ENCODE results near the gene PBX3. TPM values are rescaled to one million over a fixed set of nuclear protein-coding genes. Genes with fewer than 3 reads are reported as not detected.

PBX3 gene
- total and polyA plus RNA-seq, 2 donors (not counting 1 experiment from before 2014, with no cell fraction given) = 15.5 to 39.0 TPM

DNA sequence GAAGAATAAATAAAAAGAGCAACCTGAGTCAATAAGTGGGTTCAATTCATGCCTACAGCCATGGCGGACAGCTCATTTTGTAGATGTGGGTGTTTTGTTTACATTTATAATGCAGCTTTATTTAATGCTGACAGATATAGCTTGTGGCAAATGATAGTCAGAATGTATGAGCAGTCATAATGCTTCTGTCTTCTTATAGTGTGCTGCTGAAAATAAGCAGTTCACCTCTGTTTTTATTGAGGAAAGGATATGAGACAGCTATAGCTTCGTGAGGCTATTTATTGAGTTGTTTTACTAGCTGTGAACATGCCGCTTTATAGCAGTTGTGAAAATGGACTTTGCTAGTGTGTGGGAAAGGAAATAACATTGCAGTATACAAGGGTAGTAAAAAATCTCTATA lies 147.4 kb downstream of the PBX3 start:
- CTCF ChIA-PET = no interaction called here

DNA sequence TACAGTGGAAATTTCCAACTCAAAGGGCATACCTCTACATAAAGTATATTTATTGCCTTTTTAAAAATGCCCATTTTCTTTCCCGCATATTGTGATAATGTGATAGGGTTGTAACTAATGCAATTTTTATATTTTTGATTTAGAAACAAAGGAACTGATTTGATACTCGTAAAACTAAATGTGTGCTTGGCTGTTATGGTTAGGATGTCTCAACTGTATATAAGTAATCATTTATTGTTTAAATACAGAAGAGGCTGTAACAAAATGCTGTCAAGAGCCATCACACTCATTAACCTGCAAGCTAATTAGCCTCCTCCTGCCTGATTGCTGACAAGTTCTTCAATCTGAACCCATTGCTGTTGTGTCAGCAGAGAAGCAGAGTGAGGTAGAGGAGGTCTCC lies 149.2 kb downstream of the PBX3 start:
- ChIA-PET CTCF (no interaction called here), POLR2A (no interaction called here)
- Histone ChIP-seq H3K36me3 (replicated peaks in 1 of 2; ENCODE audit: control extremely low read depth in 1 of 2, control insufficient read depth in 1 of 2, extremely low read depth in 1 of 2, insufficient read depth in 2 of 2, low read length in 1 of 2) (no peaks in the 10 kb centered on the region), H3K9me3 (ENCODE audit: control extremely low read depth in 1 of 3, control insufficient read depth in 2 of 3, insufficient read depth in 1 of 3, low read length in 2 of 3) (no peaks in the 10 kb centered on the region), H3K4me1 (ENCODE audit: control insufficient read depth in 2 of 2, insufficient read depth in 2 of 2, low read length in 2 of 2) (no peaks in the 10 kb centered on the region), H3K27ac (ENCODE audit: low read length in 2 of 2) (no peak overlapping the region), H3K9ac (ENCODE audit: low read length) (no peak overlapping the region), H4K20me1 (ENCODE audit: control insufficient read depth, insufficient read depth, low read length, poor library complexity, severe bottlenecking) (no peaks in the 10 kb centered on the region), H3K4me3 (ENCODE audit: control extremely low read depth in 1 of 5, extremely low read depth in 1 of 5, insufficient read depth in 1 of 5, low read depth in 2 of 5, low read length in 4 of 5) (no peak overlapping the region), H3K4me2 (replicated peaks; ENCODE audit: low read depth, low read length, poor library complexity, severe bottlenecking) (no peak overlapping the region), H2AFZ (ENCODE audit: insufficient read depth, low read depth, low read length, poor library complexity, severe bottlenecking) (no peak overlapping the region), H3K27me3 (replicated peaks in 1 of 4; ENCODE audit: control extremely low read depth in 1 of 4, control insufficient read depth in 3 of 4, insufficient read depth in 4 of 4, low read length in 3 of 4) (no peaks in the 10 kb centered on the region), H3K79me2 (ENCODE audit: control insufficient read depth, insufficient read depth, low read length) (peaks cover 9% of the 10 kb centered on the region)
- H3K9me3 Mint-ChIP-seq (ENCODE audit: insufficient read depth) = no peaks in the 10 kb centered on the region
- intact Hi-C loops (cut with micrococcal nuclease) = no loop called here
- H3K27ac Mint-ChIP-seq = no peak overlapping the region
- H3K4me3 Mint-ChIP-seq = no peak overlapping the region
- DNase-seq (no peak), ATAC-seq (ENCODE audit: low read depth) (no peak)
- no peak for TF ChIP-seq EZH2 (IDR thresholded peaks at IDR 0.05; ENCODE audit: borderline replicate concordance, insufficient read depth, low read depth, low read length, poor library complexity, severe bottlenecking)
- TF ChIP-seq, protein P1, sequence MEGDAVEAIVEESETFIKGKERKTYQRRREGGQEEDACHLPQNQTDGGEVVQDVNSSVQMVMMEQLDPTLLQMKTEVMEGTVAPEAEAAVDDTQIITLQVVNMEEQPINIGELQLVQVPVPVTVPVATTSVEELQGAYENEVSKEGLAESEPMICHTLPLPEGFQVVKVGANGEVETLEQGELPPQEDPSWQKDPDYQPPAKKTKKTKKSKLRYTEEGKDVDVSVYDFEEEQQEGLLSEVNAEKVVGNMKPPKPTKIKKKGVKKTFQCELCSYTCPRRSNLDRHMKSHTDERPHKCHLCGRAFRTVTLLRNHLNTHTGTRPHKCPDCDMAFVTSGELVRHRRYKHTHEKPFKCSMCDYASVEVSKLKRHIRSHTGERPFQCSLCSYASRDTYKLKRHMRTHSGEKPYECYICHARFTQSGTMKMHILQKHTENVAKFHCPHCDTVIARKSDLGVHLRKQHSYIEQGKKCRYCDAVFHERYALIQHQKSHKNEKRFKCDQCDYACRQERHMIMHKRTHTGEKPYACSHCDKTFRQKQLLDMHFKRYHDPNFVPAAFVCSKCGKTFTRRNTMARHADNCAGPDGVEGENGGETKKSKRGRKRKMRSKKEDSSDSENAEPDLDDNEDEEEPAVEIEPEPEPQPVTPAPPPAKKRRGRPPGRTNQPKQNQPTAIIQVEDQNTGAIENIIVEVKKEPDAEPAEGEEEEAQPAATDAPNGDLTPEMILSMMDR (IDR thresholded peaks at IDR 0.05) = no peak
- no peaks in the 10 kb centered on the region for H3K4me1 Mint-ChIP-seq
- H3K27me3 Mint-ChIP-seq = no peaks in the 10 kb centered on the region
- no CpG with 5 or more reads among the region's 2 CpGs for WGBS (ENCODE audit: insufficient coverage)

More for the DNA sequence above, 147.4 kb downstream of the PBX3 start:
- no CpG with 5 or more reads among the region's 3 CpGs for WGBS (ENCODE audit: insufficient coverage)
- Histone ChIP-seq H3K79me2 (ENCODE audit: control insufficient read depth, insufficient read depth, low read length) (peaks cover 18% of the 10 kb centered on the region), H4K20me1 (ENCODE audit: control insufficient read depth, insufficient read depth, low read length, poor library complexity, severe bottlenecking) (peaks cover 9% of the 10 kb centered on the region), H3K4me2 (replicated peaks; ENCODE audit: low read depth, low read length, poor library complexity, severe bottlenecking) (no peak overlapping the region), H3K27ac (ENCODE audit: low read length in 2 of 2) (no peak overlapping the region), H3K9me3 (ENCODE audit: control extremely low read depth in 1 of 3, control insufficient read depth in 2 of 3, insufficient read depth in 1 of 3, low read length in 2 of 3) (no peaks in the 10 kb centered on the region), H3K4me1 (ENCODE audit: control insufficient read depth in 2 of 2, insufficient read depth in 2 of 2, low read length in 2 of 2) (peaks cover 5% of the 10 kb centered on the region in 2 donors), H3K4me3 (ENCODE audit: control extremely low read depth in 1 of 5, extremely low read depth in 1 of 5, insufficient read depth in 1 of 5, low read depth in 2 of 5, low read length in 4 of 5) (no peak overlapping the region), H3K36me3 (replicated peaks in 1 of 2; ENCODE audit: control extremely low read depth in 1 of 2, control insufficient read depth in 1 of 2, extremely low read depth in 1 of 2, insufficient read depth in 2 of 2, low read length in 1 of 2) (no peaks in the 10 kb centered on the region), H3K9ac (ENCODE audit: low read length) (no peak overlapping the region), H3K27me3 (replicated peaks in 1 of 4; ENCODE audit: control extremely low read depth in 1 of 4, control insufficient read depth in 3 of 4, insufficient read depth in 4 of 4, low read length in 3 of 4) (peaks cover 0 to 7% (median 0%) of the 10 kb centered on the region in 4 experiments), H2AFZ (ENCODE audit: insufficient read depth, low read depth, low read length, poor library complexity, severe bottlenecking) (no peak overlapping the region)
- TF ChIP-seq EZH2 (IDR thresholded peaks at IDR 0.05; ENCODE audit: borderline replicate concordance, insufficient read depth, low read depth, low read length, poor library complexity, severe bottlenecking) = no peak
- TF ChIP-seq, protein P1 (IDR thresholded peaks at IDR 0.05) = no peak
- ATAC-seq (ENCODE audit: low read depth) (no peak), DNase-seq (no peak)
- POLR2A ChIA-PET = no interaction called here
- Mint-ChIP-seq H3K9me3 (ENCODE audit: insufficient read depth) (no peaks in the 10 kb centered on the region), H3K27ac (no peak overlapping the region), H3K4me3 (no peak overlapping the region), H3K27me3 (no peaks in the 10 kb centered on the region), H3K4me1 (peaks cover 6% of the 10 kb centered on the region)
- intact Hi-C loops (cut with micrococcal nuclease) = no loop called here

Data from B cell (primary cell).